SKM-1 (cell line): Measurements from ENCODE around the gene CRYBA2.
A peak's percentile ranks its signal among the peaks of the same experiment; 100 is the strongest.

Experiments
- DNase-seq: peaks from one replicate; lab custom pipeline; 2025; ENCODE audit not compliant: unreplicated experiment; lab: John Stamatoyannopoulos, UW

The CRYBA2 gene

GRCh38 chr2:218983263-218983933 is 9.8 kb downstream of the CRYBA2 start:
- no peak for DNase-seq

- DNase-seq: no peak
Observed at GRCh38 chr2:218982586-218983262, 10.5 kb downstream of the CRYBA2 start.

GRCh38 chr2:218981881-218982585 is 11.2 kb downstream of the CRYBA2 start:
- DNase-seq: no peak

GRCh38 chr2:218981390-218981880 is 11.8 kb downstream of the CRYBA2 start:
- no peak for DNase-seq

- no peak for DNase-seq
Observed at GRCh38 chr2:218980735-218981389, 12.4 kb downstream of the CRYBA2 start.

- peak; percentile 39 for DNase-seq
Observed at GRCh38 chr2:218979846-218980734, 13.1 kb downstream of the CRYBA2 start.

- no peak for DNase-seq
Observed at GRCh38 chr2:218975060-218975777, 18.0 kb downstream of the CRYBA2 start.

- DNase-seq: no peak
Observed at GRCh38 chr2:218970894-218971293, 22.3 kb downstream of the CRYBA2 start.

GRCh38 chr2:218964041-218964771 is 29.0 kb downstream of the CRYBA2 start:
- DNase-seq: no peak

- DNase-seq: no peak
Observed at GRCh38 chr2:218963601-218964000, 29.6 kb downstream of the CRYBA2 start.

GRCh38 chr2:218962859-218963492 is 30.2 kb downstream of the CRYBA2 start:
- no peak for DNase-seq

GRCh38 chr2:218961651-218962570 is 31.3 kb downstream of the CRYBA2 start:
- DNase-seq: no peak

- DNase-seq: no peak
Observed at GRCh38 chr2:218961229-218961628, 32.0 kb downstream of the CRYBA2 start.

GRCh38 chr2:218960309-218961165 is 32.7 kb downstream of the CRYBA2 start:
- DNase-seq: no peak

GRCh38 chr2:218959761-218960308 is 33.4 kb downstream of the CRYBA2 start:
- no peak for DNase-seq

- no peak for DNase-seq
Observed at GRCh38 chr2:218959141-218959731, 34.0 kb downstream of the CRYBA2 start, which contains the start of gene CDK5R2. CDK5R2 (plus strand) TSS chr2:218959666; CDS start chr2:218959821, 155 bp downstream.
